Esophagus squamous epithelium (tissue), 5 donors: ENCODE data around the gene KIAA0513. TPM values are rescaled to one million over a fixed set of nuclear protein-coding genes. Genes with fewer than 3 reads are reported as not detected.
A peak's percentile ranks its signal among the peaks of the same experiment; 100 is the strongest.

Source experiments
- DNase-seq: peaks from one replicate; lab custom pipeline; 2025; lab: John Stamatoyannopoulos, UW
- H3K27ac ChIP-seq, 4 donors: fragments of 200-600 bp; sonication (generic); one replicate each; pipeline ENCODE4 v1.5.1; 2016 to 2019; ENCODE audit warnings: mild to moderate bottlenecking in 1 of 4
- H3K27me3 ChIP-seq, 4 donors: fragments of 200-600 bp; sonication (generic); 1 replicate in 3 of 4; 2 replicates in 1 of 4; pipeline versions ENCODE4 v1.5.1 to v1.6.0; 2017 to 2021; ENCODE audit warnings: antibody characterized with exemption in 1 of 4
- H3K36me3 ChIP-seq, 3 donors: fragments of 200-600 bp; sonication (generic); one replicate each; pipeline ENCODE4 v1.5.1; 2016 to 2019
- H3K4me1 ChIP-seq, 3 donors: fragments of 200-600 bp; sonication (generic); one replicate each; pipeline ENCODE4 v1.5.1; 2017 to 2019
- H3K4me3 ChIP-seq, 4 donors: fragments of 200-600 bp; sonication (generic); 1 replicate in 3 of 4; 2 replicates in 1 of 4; pipeline ENCODE4 v1.5.1; 2016 to 2019; ENCODE audit warnings: mild to moderate bottlenecking in 2 of 4, moderate library complexity in 1 of 4
- H3K9me3 ChIP-seq, 3 donors: fragments of 200-600 bp; sonication (generic); one replicate each; pipeline ENCODE4 v1.5.1; 2016 to 2019
- CTCF ChIP-seq, 6 experiments: fragments of 450-650 bp in 4 of 6; fragments of 200-600 bp in 2 of 6; sonication (generic) in 2 of 6; IDR thresholded peaks; one replicate each; pipeline ENCODE4 v1.5.1; 2016 to 2019; ENCODE audit warnings: antibody characterized with exemption in 6 of 6, mild to moderate bottlenecking in 4 of 6, moderate library complexity in 4 of 6
- POLR2A ChIP-seq, 4 donors: fragments of 450-650 bp; IDR thresholded peaks; one replicate each; pipeline ENCODE4 v1.6.1; 2017; ENCODE audit warnings: antibody characterized with exemption in 4 of 4, mild to moderate bottlenecking in 4 of 4, moderate library complexity in 3 of 4
- WGBS, 2 donors: methylation state at CpG; one replicate each; pipeline ENCODE4 v1.1.5; 2018; 5-methylcytosine and 5-hydroxymethylcytosine counted together
- intact Hi-C: fragments of 100-400 bp; cut with DNase I; formaldehyde crosslinking; loops from one replicate; pipeline ENCODE4 v1.15.0; 2022
- total RNA-seq, 4 donors: library from RNA; depleted of rRNA; stranded (reverse); fragments of >200 nt; gene quantifications; one replicate each; pipeline ENCODE4 v1.1.0, GENCODE V29; 2016
- donor health status: DM: yes; HTN: yes; CAD: no.

Gene KIAA0513
- total RNA-seq, 4 donors from 2014 or later, result 9.0 to 11.4 (median 9.7) TPM

- Histone ChIP-seq H3K27me3 (no peaks in the 10 kb centered on the region), H3K36me3 (peaks cover 0 to 9% (median 0%) of the 10 kb centered on the region in 3 donors), H3K4me3 (no peak overlapping the region), H3K9me3 (no peaks in the 10 kb centered on the region), H3K27ac (peak overlapping the region in 3 of 4 donors; percentile 25 to 90 (median 83)), H3K4me1 (peaks cover 53 to 92% (median 82%) of the 10 kb centered on the region in 3 donors)
- no peak for TF ChIP-seq POLR2A (IDR thresholded peaks at IDR 0.05)
- TF ChIP-seq CTCF (IDR thresholded peaks at IDR 0.05), result no peak
- WGBS, 2 donors, result 82 to 87% methylated on average over 7 of the region's 7 CpGs
- DNase-seq, result no peak
- intact Hi-C loops, result no loop called here
These were observed 21.0 kb upstream of the KIAA0513 start for GRCh38 chr16:85006639-85007038.

GRCh38 chr16:85007496-85008214 is 19.9 kb upstream of the KIAA0513 start:
- Histone ChIP-seq H3K4me1 (peaks cover 47 to 87% (median 72%) of the 10 kb centered on the region in 3 donors), H3K27ac (peak overlapping the region in 1 of 4 donors; percentile 21), H3K9me3 (no peaks in the 10 kb centered on the region), H3K36me3 (peaks cover 0 to 9% (median 0%) of the 10 kb centered on the region in 3 donors), H3K27me3 (no peaks in the 10 kb centered on the region), H3K4me3 (no peak overlapping the region)
- no peak for DNase-seq
- intact Hi-C loops, result no loop called here
- WGBS, 2 donors, result 88 to 90% methylated on average over 7 of the region's 7 CpGs
- TF ChIP-seq CTCF (IDR thresholded peaks at IDR 0.05) (no peak), POLR2A (IDR thresholded peaks at IDR 0.05) (no peak)

- TF ChIP-seq POLR2A (IDR thresholded peaks at IDR 0.05), result no peak
- TF ChIP-seq CTCF (IDR thresholded peaks at IDR 0.05), result no peak
- Histone ChIP-seq H3K4me3 (no peak overlapping the region), H3K36me3 (peaks cover 0 to 9% (median 0%) of the 10 kb centered on the region in 3 donors), H3K4me1 (peaks cover 40 to 81% (median 66%) of the 10 kb centered on the region in 3 donors), H3K27me3 (no peaks in the 10 kb centered on the region), H3K27ac (peak overlapping the region in 2 of 4 donors; percentile 21 to 24), H3K9me3 (no peaks in the 10 kb centered on the region)
- 50 to 67% methylated on average over 3 of the region's 3 CpGs for WGBS, 2 donors
- no peak for DNase-seq
- intact Hi-C loops, result no loop called here
These were observed 19.3 kb upstream of the KIAA0513 start for GRCh38 chr16:85008271-85008670.

GRCh38 chr16:85010446-85010930 is 17.1 kb upstream of the KIAA0513 start:
- Histone ChIP-seq H3K4me1 (peaks cover 27 to 59% (median 44%) of the 10 kb centered on the region in 3 donors), H3K9me3 (no peaks in the 10 kb centered on the region), H3K27me3 (no peaks in the 10 kb centered on the region), H3K4me3 (peak overlapping the region; percentile 67 to 83 (median 78)), H3K36me3 (peaks cover 0 to 9% (median 0%) of the 10 kb centered on the region in 3 donors), H3K27ac (peak overlapping the region; percentile 91 to 98 (median 96))
- WGBS, 2 donors, result 17 to 23% methylated on average over 9 of the region's 9 CpGs
- intact Hi-C loops, result no loop called here
- DNase-seq, result no peak
- TF ChIP-seq POLR2A (IDR thresholded peaks at IDR 0.05) (no peak), CTCF (IDR thresholded peaks at IDR 0.05) (no peak)
